ENCODE measurements around the gene NIBAN1. TPM values are rescaled to one million over a fixed set of nuclear protein-coding genes. Genes with fewer than 3 reads are reported as not detected.

The NIBAN1 gene
- total RNA-seq, 1 donor from 2014 or later = 4.7 TPM

GRCh38 chr1:184994301-184994700 is 20.0 kb upstream of the NIBAN1 start:
- Mint-ChIP-seq H3K4me3 (ENCODE audit: unreplicated experiment) (no peak overlapping the region), H3K9me3 (ENCODE audit: unreplicated experiment) (no peaks in the 10 kb centered on the region), H3K36me3 (ENCODE audit: low read depth, unreplicated experiment) (no peaks in the 10 kb centered on the region), H3K4me1 (ENCODE audit: unreplicated experiment) (no peaks in the 10 kb centered on the region), H3K27ac (ENCODE audit: unreplicated experiment) (no peak overlapping the region), H3K27me3 (ENCODE audit: unreplicated experiment) (no peaks in the 10 kb centered on the region)
- TF ChIP-seq CTCF (IDR thresholded peaks at IDR 0.05; ENCODE audit: unreplicated experiment) = no peak
- no peak for DNase-seq (ENCODE audit: low spot score)

- H3K4me3 Mint-ChIP-seq (ENCODE audit: unreplicated experiment) = no peak overlapping the region
- no peaks in the 10 kb centered on the region for H3K9me3 Mint-ChIP-seq (ENCODE audit: unreplicated experiment)
- no peaks in the 10 kb centered on the region for H3K36me3 Mint-ChIP-seq (ENCODE audit: low read depth, unreplicated experiment)
- H3K27ac Mint-ChIP-seq (ENCODE audit: unreplicated experiment) = no peak overlapping the region
- TF ChIP-seq CTCF (IDR thresholded peaks at IDR 0.05; ENCODE audit: unreplicated experiment) = no peak
- DNase-seq (ENCODE audit: low spot score) = no peak
- no peaks in the 10 kb centered on the region for H3K27me3 Mint-ChIP-seq (ENCODE audit: unreplicated experiment)
- H3K4me1 Mint-ChIP-seq (ENCODE audit: unreplicated experiment) = no peaks in the 10 kb centered on the region
These were observed 18.0 kb upstream of the NIBAN1 start for GRCh38 chr1:184992271-184992670.

- no peak overlapping the region for H3K4me3 Mint-ChIP-seq (ENCODE audit: unreplicated experiment)
- DNase-seq (ENCODE audit: low spot score) = no peak
- no peaks in the 10 kb centered on the region for H3K4me1 Mint-ChIP-seq (ENCODE audit: unreplicated experiment)
- H3K9me3 Mint-ChIP-seq (ENCODE audit: unreplicated experiment) = no peaks in the 10 kb centered on the region
- no peaks in the 10 kb centered on the region for H3K36me3 Mint-ChIP-seq (ENCODE audit: low read depth, unreplicated experiment)
- no peak for TF ChIP-seq CTCF (IDR thresholded peaks at IDR 0.05; ENCODE audit: unreplicated experiment)
- no peaks in the 10 kb centered on the region for H3K27me3 Mint-ChIP-seq (ENCODE audit: unreplicated experiment)
- no peak overlapping the region for H3K27ac Mint-ChIP-seq (ENCODE audit: unreplicated experiment)
These were observed 15.9 kb upstream of the NIBAN1 start for GRCh38 chr1:184990204-184990603.

- Mint-ChIP-seq H3K4me1 (ENCODE audit: unreplicated experiment) (no peaks in the 10 kb centered on the region), H3K27ac (ENCODE audit: unreplicated experiment) (no peak overlapping the region), H3K4me3 (ENCODE audit: unreplicated experiment) (no peak overlapping the region), H3K27me3 (ENCODE audit: unreplicated experiment) (no peaks in the 10 kb centered on the region), H3K36me3 (ENCODE audit: low read depth, unreplicated experiment) (no peaks in the 10 kb centered on the region), H3K9me3 (ENCODE audit: unreplicated experiment) (no peaks in the 10 kb centered on the region)
- TF ChIP-seq CTCF (IDR thresholded peaks at IDR 0.05; ENCODE audit: unreplicated experiment) = no peak
- DNase-seq (ENCODE audit: low spot score) = no peak
These were observed 14.2 kb upstream of the NIBAN1 start for GRCh38 chr1:184988506-184988905.

- Mint-ChIP-seq H3K9me3 (ENCODE audit: unreplicated experiment) (no peaks in the 10 kb centered on the region), H3K27ac (ENCODE audit: unreplicated experiment) (no peak overlapping the region), H3K27me3 (ENCODE audit: unreplicated experiment) (no peaks in the 10 kb centered on the region), H3K4me1 (ENCODE audit: unreplicated experiment) (no peaks in the 10 kb centered on the region), H3K4me3 (ENCODE audit: unreplicated experiment) (no peak overlapping the region), H3K36me3 (ENCODE audit: low read depth, unreplicated experiment) (no peaks in the 10 kb centered on the region)
- TF ChIP-seq CTCF (IDR thresholded peaks at IDR 0.05; ENCODE audit: unreplicated experiment) = no peak
- DNase-seq (ENCODE audit: low spot score) = no peak
These were observed 13.4 kb upstream of the NIBAN1 start for GRCh38 chr1:184987696-184988095.

Measured in endothelial cell (in vitro differentiated cells).